Measurements from ENCODE around the gene NINJ1. TPM values are rescaled to one million over a fixed set of nuclear protein-coding genes. Genes with fewer than 3 reads are reported as not detected.

NINJ1 gene
- total and polyA plus RNA-seq, 2 of the 8 experiments (the other 6 are each of a cell fraction or from before 2014, with no cell fraction given): 28.2 to 65.6 TPM

GRCh38 chr9:93133681-93134014, 403 bp downstream of the NINJ1 start (continued):
- no peak for TF ChIP-seq CHD7 (IDR thresholded peaks at IDR 0.05; ENCODE audit: insufficient replicate concordance, low read length)
- TF ChIP-seq TCF12 (IDR thresholded peaks at IDR 0.05; ENCODE audit: low read depth, low read length): no peak
- TF ChIP-seq POU5F1 (IDR thresholded peaks at IDR 0.05; ENCODE audit: low read depth, low read length): no peak
- TF ChIP-seq CEBPB (IDR thresholded peaks at IDR 0.05; ENCODE audit: low read depth, low read length): no peak
- no peak for TF ChIP-seq SAP30 (IDR thresholded peaks at IDR 0.05; ENCODE audit: insufficient read depth, insufficient replicate concordance, low read length)
- no peak for TF ChIP-seq PHF8 (conservative IDR thresholded peaks at IDR 0.05; ENCODE audit: low read depth, low read length)
- no peak for TF ChIP-seq BCL11A (IDR thresholded peaks at IDR 0.05; ENCODE audit: low read depth in 2 of 2, low read length in 2 of 2)
- peak; percentile 68 for TF ChIP-seq ASH2L (IDR thresholded peaks at IDR 0.05; ENCODE audit: low read length)

All from H1 (cell line).